K562 (cell line): ENCODE measurements around the gene TYSND1. TPM values are rescaled to one million over a fixed set of nuclear protein-coding genes. Genes with fewer than 3 reads are reported as not detected.

Experiments
- ATAC-seq: fragments of 200-7000 bp; cut with Tn5 transposase; 3 replicates; pipeline ENCODE4 v1.9.1; 2020; ENCODE audit warnings: moderate library complexity
- BruUV-seq: library from RNA; stranded (reverse); fragments of 400-500 nt; replicated peaks from 2 replicates; lab custom pipeline; 2021; lab: Mats Ljungman, UMichigan
- CTCF ChIA-PET: fragments of 300-600 bp; formaldehyde crosslinking; extraction: SDS; loops from one replicate; lab custom pipeline; 2021; ENCODE audit warnings: low intra/inter-chr PET ratio; lab: Yijun Ruan, JAX
- POLR2A ChIA-PET: fragments of 300-600, 350-650 bp; sonication (Branson Sonifier 250); formaldehyde crosslinking; extraction: SDS; loops from one replicate; lab custom pipeline; 2021; ENCODE audit warnings: antibody characterized with exemption, inconsistent platforms; lab: Yijun Ruan, JAX
- DNase-seq, 4 experiments: peaks; one replicate each; pipeline versions ENCODE4 v3.0.0 to v3.0.0-alpha.2; 2011 to 2018; ENCODE audit warnings: low spot score in 3 of 4, mixed read lengths in 3 of 4; ENCODE audit errors: extremely low read depth in 1 of 4
- FAIRE-seq: peaks from 2 replicates; lab custom pipeline; 2011; peaks lifted over from hg19 to GRCh38; lab: Jason Lieb, UNC
- H2AFZ ChIP-seq: 2 replicates; pipeline ENCODE4 v1.6.0; 2011; ENCODE audit warnings: low read depth, low read length, control low read depth, inconsistent platforms
- H3K27ac ChIP-seq: fragments of 200-600 bp; 3 replicates; pipeline ENCODE4 v1.8.0; 2011; ENCODE audit warnings: low read depth, mild to moderate bottlenecking, control low read depth, inconsistent platforms, low read length, moderate library complexity, mixed read lengths; ENCODE audit errors: extremely low read depth
- H3K27me3 ChIP-seq, 2 experiments: fragments of 300-600 bp in 1 of 2; 2 replicates in 1 of 2; 3 replicates in 1 of 2; pipeline versions ENCODE4 v1.6.0 to v1.8.0; 2011; ENCODE audit warnings: inconsistent platforms in 2 of 2, low read length in 2 of 2, mild to moderate bottlenecking in 1 of 2, mixed read lengths in 1 of 2, moderate library complexity in 1 of 2; ENCODE audit not compliant: control insufficient read depth in 2 of 2, insufficient read depth in 2 of 2
- H3K36me3 ChIP-seq: fragments of 300-600 bp; 3 replicates; pipeline ENCODE4 v1.8.0; 2011; ENCODE audit warnings: mild to moderate bottlenecking, low read length, inconsistent platforms; ENCODE audit not compliant: control insufficient read depth, insufficient read depth
- H3K4me1 ChIP-seq, 2 experiments: fragments of 200-600 bp in 1 of 2; replicated peaks in 1 of 2; 2 replicates in 1 of 2; 3 replicates in 1 of 2; pipeline versions ENCODE4 v1.5.1 to v1.8.0; 2011; ENCODE audit warnings: inconsistent platforms in 2 of 2, low read length in 2 of 2, mild to moderate bottlenecking in 1 of 2, mixed read lengths in 1 of 2, moderate library complexity in 1 of 2; ENCODE audit not compliant: control insufficient read depth in 2 of 2, insufficient read depth in 2 of 2
- H3K4me2 ChIP-seq: 2 replicates; pipeline ENCODE4 v1.6.1; 2011; ENCODE audit warnings: low read length, control low read depth, inconsistent platforms, mixed read lengths; ENCODE audit not compliant: insufficient read depth
- H3K4me3 ChIP-seq: fragments of 200-600 bp; sonication (generic), shearing (Covaris generic); 2 replicates; pipeline ENCODE4 v1.5.1; 2016; ENCODE audit warnings: control low read depth, inconsistent platforms
- H3K79me2 ChIP-seq: fragments of 200-600 bp; 3 replicates; pipeline ENCODE4 v1.8.0; 2011; ENCODE audit warnings: low read length, inconsistent platforms; ENCODE audit not compliant: control insufficient read depth, insufficient read depth
- H3K9ac ChIP-seq, 2 experiments: 2 replicates each; pipeline versions ENCODE4 v1.6.0 to v1.6.1; 2011; ENCODE audit warnings: low read depth in 2 of 2, low read length in 2 of 2, control low read depth in 1 of 2, inconsistent platforms in 1 of 2, mild to moderate bottlenecking in 1 of 2, mixed read lengths in 1 of 2; ENCODE audit not compliant: insufficient read depth in 1 of 2
- H3K9me1 ChIP-seq: one replicate; pipeline ENCODE4 v1.6.0; 2011; ENCODE audit warnings: inconsistent platforms, mild to moderate bottlenecking, low read length, moderate library complexity; ENCODE audit not compliant: control insufficient read depth, insufficient read depth
- H3K9me3 ChIP-seq: replicated peaks from 2 replicates; pipeline ENCODE4 v1.5.1; 2011; ENCODE audit warnings: low read depth, low read length, inconsistent platforms; ENCODE audit not compliant: control insufficient read depth, insufficient read depth
- H4K20me1 ChIP-seq: replicated peaks from 2 replicates; pipeline ENCODE4 v1.6.1; 2011; ENCODE audit warnings: low read length, inconsistent platforms, mixed read lengths; ENCODE audit not compliant: control insufficient read depth, insufficient read depth
- ATF7 ChIP-seq: fragments of 450-650 bp; IDR thresholded peaks from 2 replicates; pipeline ENCODE4 v1.7.1; 2014; ENCODE audit warnings: mild to moderate bottlenecking, moderate library complexity
- GTF2A2 ChIP-seq: IDR thresholded peaks from 2 replicates; pipeline ENCODE4 v1.6.1; 2016; ENCODE audit warnings: mild to moderate bottlenecking, missing genetic modification characterization, missing compliant biosample characterization
- HIVEP1 ChIP-seq: fragments of 250-450 bp; sonication (Bioruptor Pico); IDR thresholded peaks from 2 replicates; pipeline ENCODE4 v1.4.0; 2020; ENCODE audit warnings: mild to moderate bottlenecking
- HNRNPK ChIP-seq: fragments of 200-400 bp; formaldehyde crosslinking; IDR thresholded peaks from one replicate; pipeline ENCODE4 v1.6.1; 2018; ENCODE audit warnings: mild to moderate bottlenecking, low read depth, low read length; ENCODE audit not compliant: poor library complexity, severe bottlenecking
- MAFG ChIP-seq: fragments of 450-650 bp; conservative IDR thresholded peaks from 2 replicates; pipeline ENCODE4 v1.6.1; 2016; ENCODE audit warnings: missing genetic modification characterization, missing compliant biosample characterization
- MIER1 ChIP-seq: fragments of 450-650 bp; IDR thresholded peaks from 2 replicates; pipeline ENCODE4 v1.6.1; 2016; ENCODE audit warnings: antibody characterized with exemption, mild to moderate bottlenecking, low read depth
- NFE2L1 ChIP-seq: fragments of 450-650 bp; IDR thresholded peaks from 2 replicates; pipeline ENCODE4 v1.6.1; 2016; ENCODE audit warnings: missing genetic modification characterization, low read depth, mild to moderate bottlenecking, missing compliant biosample characterization, moderate library complexity, borderline replicate concordance
- OTX1 ChIP-seq: fragments of 450-650 bp; formaldehyde crosslinking; IDR thresholded peaks from 2 replicates; pipeline ENCODE4 v1.4.0; 2022; ENCODE audit warnings: mild to moderate bottlenecking
- PCBP1 ChIP-seq: fragments of 200-400 bp; formaldehyde crosslinking; IDR thresholded peaks from 2 replicates; pipeline ENCODE4 v1.6.1; 2018; ENCODE audit warnings: mild to moderate bottlenecking, low read depth, low read length; ENCODE audit not compliant: poor library complexity, severe bottlenecking
- PCBP2 ChIP-seq: fragments of 200-400 bp; formaldehyde crosslinking; IDR thresholded peaks from 2 replicates; pipeline ENCODE4 v1.6.1; 2018; ENCODE audit warnings: low read length, low read depth, mild to moderate bottlenecking, moderate library complexity; ENCODE audit not compliant: poor library complexity, severe bottlenecking
- SRSF1 ChIP-seq: fragments of 200-400 bp; formaldehyde crosslinking; IDR thresholded peaks from 2 replicates; pipeline ENCODE4 v1.6.1; 2017; ENCODE audit warnings: mild to moderate bottlenecking, low read depth, low read length, moderate library complexity
- TAF7 ChIP-seq: fragments of 450-650 bp; IDR thresholded peaks from 2 replicates; pipeline ENCODE4 v1.6.1; 2016; ENCODE audit warnings: missing genetic modification characterization, missing compliant biosample characterization
- ZNF589 ChIP-seq: fragments of 200-800 bp; sonication (Bioruptor generic); IDR thresholded peaks from 2 replicates; pipeline ENCODE4 v1.6.1; 2016; ENCODE audit warnings: low read depth, missing genetic modification characterization, missing compliant biosample characterization
- WGBS: fragments of 100-300 bp; shearing (Covaris generic); methylation state at CpG from one replicate; pipeline ENCODE4 v1.1.6; 2016; ENCODE audit warnings: low coverage, mixed read lengths; ENCODE audit not compliant: insufficient coverage; ENCODE audit errors: missing lambda C conversion rate; 5-methylcytosine and 5-hydroxymethylcytosine counted together
- in situ Hi-C: fragments of 300-500 bp; cut with MboI; formaldehyde crosslinking; loops from 4 replicates; pipeline ENCODE4 v1.15.0; 2018; ENCODE audit warnings: inconsistent platforms, mixed read lengths
- intact Hi-C: fragments of 100-400 bp; cut with micrococcal nuclease; formaldehyde crosslinking; loops from 2 replicates; pipeline ENCODE4 v1.14.2; 2022
- polyA plus RNA-seq, 8 experiments: library from polyadenylated mRNA; depleted of rRNA in 4 of 8; stranded (reverse) in 5 of 8; unstranded in 3 of 8; fragments of >200 nt; fragmentation: Nextera tagmentation in 2 of 8; fragmentation: Illumina TruSeq in 1 of 8; extraction: Ambion mirVana in 2 of 8; extraction: Trizol in 1 of 8; gene quantifications; 2 replicates each; pipeline versions ENCODE4 v1.2.1 to v1.2.3, GENCODE V29; 2011 to 2014; ENCODE audit warnings: inconsistent platforms in 1 of 8, missing spikeins in 1 of 8
- total RNA-seq, 7 experiments: library from RNA; depleted of rRNA in 6 of 7; stranded (reverse); fragments of >200 nt in 6 of 7; fragmentation: Illumina TruSeq in 2 of 7; extraction: Trizol in 2 of 7; gene quantifications; 2 replicates each; pipeline versions ENCODE4 v1.2.1 to v1.2.3, GENCODE V29; 2011 to 2021; ENCODE audit warnings: low replicate concordance in 1 of 7
- TF ChIP-seq, protein P1 (sequence below): conservative IDR thresholded peaks from 2 replicates; pipeline ENCODE4 v1.6.1; 2011; ENCODE audit warnings: low read depth, mild to moderate bottlenecking, low read length; ENCODE audit not compliant: control insufficient read depth
- TF ChIP-seq, protein P2 (sequence below): fragments of 450-650 bp; IDR thresholded peaks from one replicate; pipeline ENCODE4 v1.6.1; 2018; ENCODE audit warnings: mild to moderate bottlenecking, moderate library complexity; ENCODE audit not compliant: partially characterized antibody
- TF ChIP-seq, protein P3 (sequence below): fragments of 250-450 bp; sonication (Bioruptor Pico); IDR thresholded peaks from 2 replicates; pipeline ENCODE4 v1.8.0; 2021; ENCODE audit warnings: moderate library complexity, mild to moderate bottlenecking, inconsistent platforms
- TF ChIP-seq, protein P4 (sequence below): fragments of 450-650 bp; IDR thresholded peaks from 2 replicates; pipeline ENCODE4 v1.6.1; 2016; ENCODE audit warnings: low read depth, mild to moderate bottlenecking, moderate library complexity

Gene TYSND1
- total and polyA plus RNA-seq, 9 of the 15 experiments (the other 6 are each of a cell fraction or from before 2014, with no cell fraction given): 0.60 to 2.0 (median 1.3) TPM

DNA sequence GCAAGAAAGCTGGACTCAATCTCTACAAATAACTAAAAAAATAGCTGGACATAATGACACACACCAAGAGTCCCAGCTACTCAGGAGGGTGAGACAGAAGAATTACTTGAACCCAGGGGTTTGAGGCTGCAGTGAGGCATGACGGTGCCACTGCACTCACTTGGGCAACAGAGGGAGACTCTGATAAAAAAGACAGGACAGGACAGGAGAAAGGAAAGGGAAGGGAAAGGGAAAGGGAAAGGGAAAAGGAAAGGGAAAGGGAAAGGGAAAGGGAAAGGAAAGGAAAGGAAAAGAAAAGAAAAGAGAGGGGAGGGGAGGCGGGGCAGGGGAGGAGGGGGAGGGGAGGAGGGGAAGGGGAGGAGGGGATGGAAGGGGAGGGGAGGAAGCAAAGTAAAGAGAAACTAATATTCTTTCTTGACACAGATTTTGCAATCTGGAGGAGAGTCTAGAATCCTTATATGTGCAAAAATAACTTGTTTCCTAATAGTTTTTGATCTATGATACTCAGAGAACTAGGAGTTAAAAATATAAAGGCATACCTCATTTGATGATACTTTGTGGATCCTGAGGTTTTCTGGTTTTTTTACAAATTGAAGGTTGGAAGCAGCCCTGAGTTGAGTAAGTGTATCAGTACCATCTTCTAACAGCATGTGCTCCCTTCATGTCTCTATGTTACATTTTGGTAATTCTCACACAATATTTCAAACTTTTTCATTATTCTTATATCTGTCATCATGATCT lies 15.8 kb upstream of the TYSND1 start:
- Histone ChIP-seq H3K4me3 (no peak overlapping the region), H3K9ac (no peak overlapping the region; a peak in 1 of 4 replicates), H3K27me3 (no peaks in the 10 kb centered on the region), H3K9me1 (no peaks in the 10 kb centered on the region), H3K36me3 (peaks cover 91% of the 10 kb centered on the region), H2AFZ (no peak overlapping the region), H4K20me1 (peaks cover 39% of the 10 kb centered on the region), H3K4me2 (no peak overlapping the region), H3K4me1 (peaks cover 0 to 21% of the 10 kb centered on the region in 2 experiments; a peak in 4 of 5 replicates), H3K27ac (no peak overlapping the region), H3K9me3 (no peaks in the 10 kb centered on the region), H3K79me2 (peaks cover 78% of the 10 kb centered on the region)
- no peak for FAIRE-seq
- no peak for DNase-seq
- CTCF ChIA-PET: no interaction called here
- WGBS: 100% methylated on average over 1 of the region's 2 CpGs
- POLR2A ChIA-PET: interaction anchor here (0.5 to 1.8 kb wide), 3 partner anchors 9 to 84 kb away, joined by 4 to 6 read pairs (median 5); no protein-coding TSS in a partner anchor
- intact Hi-C loops (no loop called here), in situ Hi-C loops (no loop called here)
- ATAC-seq: no peak; the same call in 2 of the 3 replicates
- BruUV-seq: no TSS peak
- peak; percentile 92 for TF ChIP-seq HNRNPK
- peak; percentile 63 for TF ChIP-seq PCBP2
- peak; percentile 55 for TF ChIP-seq PCBP1
- no peak for TF ChIP-seq GTF2A2 (tag)
- TF ChIP-seq TAF7 (tag): no peak
- TF ChIP-seq, protein P1, sequence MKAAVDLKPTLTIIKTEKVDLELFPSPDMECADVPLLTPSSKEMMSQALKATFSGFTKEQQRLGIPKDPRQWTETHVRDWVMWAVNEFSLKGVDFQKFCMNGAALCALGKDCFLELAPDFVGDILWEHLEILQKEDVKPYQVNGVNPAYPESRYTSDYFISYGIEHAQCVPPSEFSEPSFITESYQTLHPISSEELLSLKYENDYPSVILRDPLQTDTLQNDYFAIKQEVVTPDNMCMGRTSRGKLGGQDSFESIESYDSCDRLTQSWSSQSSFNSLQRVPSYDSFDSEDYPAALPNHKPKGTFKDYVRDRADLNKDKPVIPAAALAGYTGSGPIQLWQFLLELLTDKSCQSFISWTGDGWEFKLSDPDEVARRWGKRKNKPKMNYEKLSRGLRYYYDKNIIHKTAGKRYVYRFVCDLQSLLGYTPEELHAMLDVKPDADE: no peak
- no peak for TF ChIP-seq SRSF1
- no peak for TF ChIP-seq MIER1
- no peak for TF ChIP-seq ZNF589 (CRISPR knock-in tag)
- TF ChIP-seq OTX1: no peak
- TF ChIP-seq, protein P2, sequence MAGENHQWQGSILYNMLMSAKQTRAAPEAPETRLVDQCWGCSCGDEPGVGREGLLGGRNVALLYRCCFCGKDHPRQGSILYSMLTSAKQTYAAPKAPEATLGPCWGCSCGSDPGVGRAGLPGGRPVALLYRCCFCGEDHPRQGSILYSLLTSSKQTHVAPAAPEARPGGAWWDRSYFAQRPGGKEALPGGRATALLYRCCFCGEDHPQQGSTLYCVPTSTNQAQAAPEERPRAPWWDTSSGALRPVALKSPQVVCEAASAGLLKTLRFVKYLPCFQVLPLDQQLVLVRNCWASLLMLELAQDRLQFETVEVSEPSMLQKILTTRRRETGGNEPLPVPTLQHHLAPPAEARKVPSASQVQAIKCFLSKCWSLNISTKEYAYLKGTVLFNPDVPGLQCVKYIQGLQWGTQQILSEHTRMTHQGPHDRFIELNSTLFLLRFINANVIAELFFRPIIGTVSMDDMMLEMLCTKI: no peak
- no peak for TF ChIP-seq ATF7
- no peak for TF ChIP-seq HIVEP1 (CRISPR knock-in tag)
- TF ChIP-seq, protein P3, sequence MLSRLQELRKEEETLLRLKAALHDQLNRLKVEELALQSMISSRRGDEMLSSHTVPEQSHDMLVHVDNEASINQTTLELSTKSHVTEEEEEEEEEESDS (CRISPR knock-in tag): no peak
- TF ChIP-seq NFE2L1 (tag): no peak
- TF ChIP-seq, protein P4, sequence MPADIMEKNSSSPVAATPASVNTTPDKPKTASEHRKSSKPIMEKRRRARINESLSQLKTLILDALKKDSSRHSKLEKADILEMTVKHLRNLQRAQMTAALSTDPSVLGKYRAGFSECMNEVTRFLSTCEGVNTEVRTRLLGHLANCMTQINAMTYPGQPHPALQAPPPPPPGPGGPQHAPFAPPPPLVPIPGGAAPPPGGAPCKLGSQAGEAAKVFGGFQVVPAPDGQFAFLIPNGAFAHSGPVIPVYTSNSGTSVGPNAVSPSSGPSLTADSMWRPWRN: no peak
- TF ChIP-seq MAFG (tag): no peak
